ENCODE results near the gene SLC35F2.

DNA sequence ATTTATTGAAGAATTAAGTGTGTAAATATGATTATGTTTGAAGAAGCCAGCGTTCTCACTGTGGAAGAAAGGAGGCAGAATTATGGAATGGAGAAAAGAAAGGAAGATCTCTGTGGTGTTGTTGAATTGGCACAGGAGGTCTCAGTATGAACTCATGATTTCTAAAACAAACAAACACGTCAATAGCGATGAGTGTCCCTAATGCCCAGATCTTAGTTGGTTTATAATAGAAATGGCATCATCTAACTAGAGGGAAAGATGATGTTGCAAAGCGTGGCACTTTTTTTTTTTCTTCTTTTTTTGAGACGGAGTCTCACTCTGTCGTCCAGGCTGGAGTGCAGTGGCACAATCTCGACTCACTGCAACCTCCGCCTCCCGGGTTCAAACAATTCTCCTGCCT lies 107.5 kb downstream of the SLC35F2 start:
- TF ChIP-seq POLR2A (IDR thresholded peaks at IDR 0.05) (no peak), POLR2AphosphoS5 (IDR thresholded peaks at IDR 0.05) (no peak)
